D721Med (cell line): ENCODE data around the gene ACTL7A.

Experiments used
- DNase-seq: peaks from one replicate; pipeline ENCODE4 v3.0.0; 2011; ENCODE audit warnings: low spot score; ENCODE audit not compliant: insufficient read length
- FAIRE-seq: peaks from 2 replicates; lab custom pipeline; 2011; peaks lifted over from hg19 to GRCh38; lab: Jason Lieb, UNC
- CTCF ChIP-seq: IDR thresholded peaks from 2 replicates; pipeline ENCODE4 v1.5.1; 2012; ENCODE audit warnings: mild to moderate bottlenecking, control low read depth; ENCODE audit not compliant: insufficient read depth; ENCODE audit errors: missing control alignments

Gene ACTL7A

GRCh38 chr9:108874058-108874788 is 12.2 kb downstream of the ACTL7A start:
- DNase-seq, result no peak
- FAIRE-seq, result no peak
- TF ChIP-seq CTCF, result no peak

DNA sequence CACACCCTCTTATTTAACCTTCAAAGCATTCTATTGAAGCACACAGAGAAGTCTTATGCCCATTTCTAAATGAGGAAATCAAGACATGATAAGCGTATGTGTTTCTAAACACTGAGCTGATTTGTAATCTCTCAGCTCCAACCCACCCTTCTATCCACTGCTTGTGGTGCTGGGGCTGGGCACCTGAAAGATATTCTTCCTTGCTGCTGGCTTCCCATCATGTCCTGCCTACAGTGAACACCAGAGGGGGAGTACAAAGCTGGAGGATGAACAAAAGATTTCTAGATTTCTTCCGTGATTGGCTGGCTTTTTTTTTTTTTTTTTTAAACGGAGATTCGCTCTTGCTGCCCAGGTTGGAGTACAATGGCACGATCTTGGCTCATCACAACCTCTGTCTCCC is 14.4 kb downstream of the ACTL7A start:
- no peak for TF ChIP-seq CTCF
- FAIRE-seq (no peak), DNase-seq (no peak)

DNA sequence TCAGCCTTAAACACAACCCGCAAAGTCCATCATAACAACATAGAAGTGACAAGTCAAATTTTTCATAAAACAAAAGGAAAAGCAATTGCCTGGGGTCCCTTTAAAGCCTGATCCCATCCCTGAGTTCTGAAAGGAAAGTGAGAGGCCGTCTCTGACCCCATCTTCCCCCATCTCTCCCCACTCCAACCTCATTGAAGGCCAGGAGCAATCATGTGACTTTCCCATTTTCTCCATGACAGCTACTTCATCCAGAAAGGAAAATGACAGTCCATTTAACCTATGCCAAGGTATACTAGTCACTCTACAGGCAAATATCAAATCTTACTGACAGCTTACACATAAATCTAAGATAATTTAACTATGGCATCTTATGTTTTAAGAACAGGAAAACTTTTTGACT is 15.5 kb downstream of the ACTL7A start:
- TF ChIP-seq CTCF, result no peak
- no peak for FAIRE-seq
- DNase-seq, result no peak

GRCh38 chr9:108880738-108881316 is 18.8 kb downstream of the ACTL7A start:
- DNase-seq, result no peak
- peak; percentile 71 for FAIRE-seq
- TF ChIP-seq CTCF, result no peak

GRCh38 chr9:108882052-108882888 is 20.2 kb downstream of the ACTL7A start:
- DNase-seq, result no peak
- FAIRE-seq, result no peak
- TF ChIP-seq CTCF, result no peak

- DNase-seq (no peak), FAIRE-seq (no peak)
These were observed 21.0 kb downstream of the ACTL7A start for GRCh38 chr9:108883085-108883484.

More at GRCh38 chr9:108883085-108883484, 21.0 kb downstream of the ACTL7A start:
- no peak for TF ChIP-seq CTCF
